Mesenteric fat pad (tissue), 1 donor: Measurements from ENCODE around the gene SHMT1. TPM values are rescaled to one million over a fixed set of nuclear protein-coding genes. Genes with fewer than 3 reads are reported as not detected.
"Not testable (repeated sequence)": the region's sequence is repeated elsewhere in the genome, so short reads cannot be mapped to it uniquely, and the experiment has no call there.

Experiments
- DNase-seq: peaks from one replicate; pipeline ENCODE4 v3.0.0-alpha.2; 2020; ENCODE audit warnings: low spot score
- total RNA-seq: library from RNA; stranded (reverse); fragmentation: NEBNext Ultra II Directional; extraction: Animal tissue kit (Norgen Biotek cat#: 25700); gene quantifications from one replicate; pipeline ENCODE4 v1.2.1, GENCODE V29; 2021
- donor health status: DM: yes; HTN: yes; CAD: no.

The SHMT1 gene
- total RNA-seq, 1 donor from 2014 or later, result 87.2 TPM

GRCh38 chr17:18379246-18380146 is 16.1 kb upstream of the SHMT1 start:
- peak; percentile 45 for DNase-seq

- DNase-seq, result peak; percentile 24
Measured at GRCh38 chr17:18378614-18379013, 15.3 kb upstream of the SHMT1 start.

- DNase-seq, result peak; percentile 24
Measured at GRCh38 chr17:18378205-18378505, 14.8 kb upstream of the SHMT1 start.

- peak; percentile 90 for DNase-seq
Measured at GRCh38 chr17:18377437-18378204, 14.3 kb upstream of the SHMT1 start, which contains the start of gene EVPLL. TSS of gene EVPLL (plus strand) at chr17:18377778. CDS start at chr17:18380938, 3,160 bp downstream.

- no peak for DNase-seq
Measured at GRCh38 chr17:18374216-18374615, 10.9 kb upstream of the SHMT1 start.

GRCh38 chr17:18373181-18373580 is 9.8 kb upstream of the SHMT1 start:
- DNase-seq, result not testable (repeated sequence)

GRCh38 chr17:18371455-18371854 is 8.1 kb upstream of the SHMT1 start:
- no peak for DNase-seq

- no peak for DNase-seq
Measured at GRCh38 chr17:18370761-18371160, 7.4 kb upstream of the SHMT1 start.

- no peak for DNase-seq
Measured at GRCh38 chr17:18368946-18369345, 5.6 kb upstream of the SHMT1 start.

- DNase-seq, result no peak
Measured at GRCh38 chr17:18364166-18364565, 816 bp upstream of the SHMT1 start.

GRCh38 chr17:18362698-18363100 is 651 bp downstream of the SHMT1 start:
- DNase-seq, result no peak

GRCh38 chr17:18361837-18362697 is 1.3 kb downstream of the SHMT1 start:
- DNase-seq, result no peak

- no peak for DNase-seq
Measured at GRCh38 chr17:18360518-18360917, 2.8 kb downstream of the SHMT1 start.

- no peak for DNase-seq
Measured at GRCh38 chr17:18356624-18357023, 6.7 kb downstream of the SHMT1 start.

GRCh38 chr17:18353541-18353940 is 9.8 kb downstream of the SHMT1 start:
- DNase-seq, result no peak

- no peak for DNase-seq
Measured at GRCh38 chr17:18344021-18344420, 19.3 kb downstream of the SHMT1 start.

- DNase-seq, result no peak
Measured at GRCh38 chr17:18339933-18340332, 23.4 kb downstream of the SHMT1 start.

GRCh38 chr17:18338158-18338557 is 25.2 kb downstream of the SHMT1 start:
- not testable (repeated sequence) for DNase-seq

GRCh38 chr17:18332909-18333489 is 30.4 kb downstream of the SHMT1 start:
- DNase-seq, result no peak

GRCh38 chr17:18331879-18332278 is 31.5 kb downstream of the SHMT1 start:
- DNase-seq, result no peak

GRCh38 chr17:18328643-18329204 is 34.6 kb downstream of the SHMT1 start:
- DNase-seq, result no peak
